K562 (cell line): ENCODE data around the gene ZNF569. TPM values are rescaled to one million over a fixed set of nuclear protein-coding genes. Genes with fewer than 3 reads are reported as not detected.

Source experiments
- CBFA2T2 ChIP-seq: fragments of 450-650 bp; conservative IDR thresholded peaks from 2 replicates; pipeline ENCODE4 v1.6.1; 2017; ENCODE audit warnings: mild to moderate bottlenecking
- CGGBP1 ChIP-seq: fragments of 250-450 bp; sonication (Bioruptor Pico); IDR thresholded peaks from 2 replicates; pipeline ENCODE4 v1.9.0; 2021; ENCODE audit warnings: mild to moderate bottlenecking
- CREBBP ChIP-seq: IDR thresholded peaks from one replicate; pipeline ENCODE4 v1.6.1; 2012; ENCODE audit warnings: low read depth, mild to moderate bottlenecking, control low read depth, inconsistent platforms, low read length
- ETV6 ChIP-seq, 3 experiments: fragments of 150-350 bp in 1 of 3; sonication (generic) in 1 of 3; formaldehyde crosslinking in 1 of 3; IDR thresholded peaks; 2 replicates each; pipeline versions ENCODE4 v1.6.1 to v1.8.0; 2014 to 2022; ENCODE audit warnings: borderline replicate concordance in 2 of 3, low read depth in 2 of 3, antibody characterized with exemption in 1 of 3, low read length in 1 of 3, mild to moderate bottlenecking in 1 of 3, missing genetic modification reagents in 1 of 3
- FOXP4 ChIP-seq: sonication (generic); formaldehyde crosslinking; IDR thresholded peaks from 2 replicates; pipeline ENCODE4 v1.8.0; 2022; ENCODE audit warnings: mild to moderate bottlenecking, missing genetic modification reagents, borderline replicate concordance
- GABPA ChIP-seq: fragments of 200-800 bp; sonication (Bioruptor generic); conservative IDR thresholded peaks from 2 replicates; pipeline ENCODE4 v1.6.1; 2016; ENCODE audit warnings: low read depth, missing genetic modification characterization, missing compliant biosample characterization
- HCFC1 ChIP-seq: IDR thresholded peaks from 2 replicates; pipeline ENCODE4 v1.6.1; 2012; ENCODE audit warnings: low read depth, low read length, improper control_type of control experiment
- MCM7 ChIP-seq, 2 experiments: fragments of 450-650 bp; IDR thresholded peaks; 2 replicates each; pipeline ENCODE4 v1.6.1; 2016 to 2018
- NR3C1 ChIP-seq: sonication (generic); formaldehyde crosslinking; IDR thresholded peaks from 2 replicates; pipeline ENCODE4 v1.8.1; 2022; ENCODE audit warnings: missing genetic modification reagents
- TAF15 ChIP-seq: fragments of 200-400 bp; formaldehyde crosslinking; IDR thresholded peaks from 2 replicates; pipeline ENCODE4 v1.6.1; 2017; ENCODE audit warnings: mild to moderate bottlenecking, low read depth, low read length, moderate library complexity
- XRCC3 ChIP-seq: fragments of 450-650 bp; IDR thresholded peaks from 2 replicates; pipeline ENCODE4 v1.6.1; 2017; ENCODE audit warnings: mild to moderate bottlenecking, moderate library complexity
- ZBTB2 ChIP-seq: fragments of 450-650 bp; IDR thresholded peaks from 2 replicates; pipeline ENCODE4 v1.6.1; 2016; ENCODE audit warnings: antibody characterized with exemption
- ZNF318 ChIP-seq, 2 experiments: fragments of 450-650 bp; IDR thresholded peaks; 2 replicates each; pipeline ENCODE4 v1.6.1; 2016; ENCODE audit warnings: mild to moderate bottlenecking in 2 of 2, borderline replicate concordance in 1 of 2, low read depth in 1 of 2, moderate library complexity in 1 of 2
- ZNF589 ChIP-seq: fragments of 200-800 bp; sonication (Bioruptor generic); IDR thresholded peaks from 2 replicates; pipeline ENCODE4 v1.6.1; 2016; ENCODE audit warnings: low read depth, missing genetic modification characterization, missing compliant biosample characterization
- ZNF707 ChIP-seq: fragments of 250-450 bp; sonication (Bioruptor Pico); conservative IDR thresholded peaks from 2 replicates; pipeline ENCODE4 v1.8.0; 2022; ENCODE audit warnings: inconsistent platforms, mild to moderate bottlenecking, moderate library complexity
- ZNF766 ChIP-seq: fragments of 200-800 bp; sonication (Bioruptor generic); conservative IDR thresholded peaks from 2 replicates; pipeline ENCODE4 v1.6.1; 2016; ENCODE audit warnings: missing genetic modification characterization, missing compliant biosample characterization
- polyA plus RNA-seq, 8 experiments: library from polyadenylated mRNA; depleted of rRNA in 4 of 8; stranded (reverse) in 5 of 8; unstranded in 3 of 8; fragments of >200 nt; fragmentation: Nextera tagmentation in 2 of 8; fragmentation: Illumina TruSeq in 1 of 8; extraction: Ambion mirVana in 2 of 8; extraction: Trizol in 1 of 8; gene quantifications; 2 replicates each; pipeline versions ENCODE4 v1.2.1 to v1.2.3, GENCODE V29; 2011 to 2014; ENCODE audit warnings: inconsistent platforms in 1 of 8, missing spikeins in 1 of 8
- total RNA-seq, 7 experiments: library from RNA; depleted of rRNA in 6 of 7; stranded (reverse); fragments of >200 nt in 6 of 7; fragmentation: Illumina TruSeq in 2 of 7; extraction: Trizol in 2 of 7; gene quantifications; 2 replicates each; pipeline versions ENCODE4 v1.2.1 to v1.2.3, GENCODE V29; 2011 to 2021; ENCODE audit warnings: low replicate concordance in 1 of 7

ZNF569 gene
- total and polyA plus RNA-seq, 9 of the 15 experiments (the other 6 are each of a cell fraction or from before 2014, with no cell fraction given): 2.1 to 5.7 (median 4.5) TPM

GRCh38 chr19:37467608-37468090, 405 bp upstream of the ZNF569 start (continued):
- TF ChIP-seq ETV6 (IDR thresholded peaks at IDR 0.05; ENCODE audit: borderline replicate concordance in 1 of 2, low read depth in 2 of 2, low read length in 1 of 2) (no peak), ETV6 (CRISPR knock-in tag; IDR thresholded peaks at IDR 0.05; ENCODE audit: borderline replicate concordance) (no peak), TAF15 (no peak), ZBTB2 (no peak), ZNF589 (CRISPR knock-in tag) (no peak), ZNF766 (0 out of 2 replicates have a peak, but pooled peaks have one; percentile 9), NR3C1 (no peak), CREBBP (no peak), XRCC3 (no peak), CGGBP1 (CRISPR knock-in tag) (no peak), GABPA (tag) (peak; percentile 85), ZNF707 (CRISPR knock-in tag) (no peak), FOXP4 (CRISPR knock-in tag) (no peak), MCM7 (IDR thresholded peaks at IDR 0.05) (no peak), ZNF318 (IDR thresholded peaks at IDR 0.05; ENCODE audit: borderline replicate concordance in 1 of 2, low read depth in 1 of 2) (no peak), CBFA2T2 (no peak), HCFC1 (no peak)
